NCI-H748 (cell line): ENCODE data around the gene SLC12A7.
"Not testable (repeated sequence)": the region's sequence is repeated elsewhere in the genome, so short reads cannot be mapped to it uniquely, and the experiment has no call there.

ENCODE experiments used
- DNase-seq: peaks from one replicate; lab custom pipeline; 2025; ENCODE audit not compliant: unreplicated experiment; lab: John Stamatoyannopoulos, UW

SLC12A7 gene

DNA sequence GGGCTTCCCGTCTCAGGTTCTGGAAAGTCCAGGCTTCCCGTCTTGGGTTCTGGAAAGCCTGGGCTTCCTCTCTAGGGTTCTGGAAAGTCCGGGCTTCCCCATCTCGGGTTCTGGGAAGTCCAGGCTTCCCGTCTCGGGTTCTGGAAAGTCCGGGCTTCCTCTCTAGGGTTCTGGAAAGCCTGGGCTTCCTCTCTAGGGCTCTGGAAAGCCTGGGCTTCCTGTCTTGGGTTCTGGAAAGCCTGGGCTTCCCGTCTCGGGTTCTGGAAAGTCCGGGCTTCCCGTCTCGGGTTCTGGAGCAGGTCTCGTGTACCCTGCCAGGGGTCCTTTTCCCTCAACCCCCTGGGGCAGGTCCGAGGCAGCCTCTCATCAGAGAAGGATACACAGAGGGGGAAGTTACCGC is 28.8 kb downstream of the SLC12A7 start:
- DNase-seq = not testable (repeated sequence)

- DNase-seq = no peak
Measured at GRCh38 chr5:1081519-1081918, 30.3 kb downstream of the SLC12A7 start.

GRCh38 chr5:1080432-1080831 is 31.4 kb downstream of the SLC12A7 start:
- DNase-seq = no peak

DNA sequence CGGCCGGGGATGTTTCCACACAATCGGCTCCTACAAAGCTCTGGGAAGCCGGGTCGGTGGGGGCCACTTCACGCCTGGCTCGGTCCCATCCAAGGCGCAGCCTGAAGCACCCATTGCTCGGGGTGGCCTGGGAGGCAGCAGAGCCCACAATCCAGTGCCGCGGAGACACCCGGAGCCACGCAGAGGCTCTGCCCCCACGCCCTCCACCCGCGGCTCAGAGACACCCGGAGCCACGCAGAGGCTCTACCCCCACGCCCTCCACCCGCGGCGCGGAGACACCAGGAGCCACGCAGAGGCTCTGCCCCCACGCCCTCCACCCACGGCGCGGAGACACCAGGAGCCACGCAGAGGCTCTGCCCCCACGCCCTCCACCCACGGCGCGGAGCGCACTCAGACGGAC is 31.9 kb downstream of the SLC12A7 start:
- DNase-seq = no peak

- no peak for DNase-seq
Measured at GRCh38 chr5:1079486-1079885, 32.4 kb downstream of the SLC12A7 start.

DNA sequence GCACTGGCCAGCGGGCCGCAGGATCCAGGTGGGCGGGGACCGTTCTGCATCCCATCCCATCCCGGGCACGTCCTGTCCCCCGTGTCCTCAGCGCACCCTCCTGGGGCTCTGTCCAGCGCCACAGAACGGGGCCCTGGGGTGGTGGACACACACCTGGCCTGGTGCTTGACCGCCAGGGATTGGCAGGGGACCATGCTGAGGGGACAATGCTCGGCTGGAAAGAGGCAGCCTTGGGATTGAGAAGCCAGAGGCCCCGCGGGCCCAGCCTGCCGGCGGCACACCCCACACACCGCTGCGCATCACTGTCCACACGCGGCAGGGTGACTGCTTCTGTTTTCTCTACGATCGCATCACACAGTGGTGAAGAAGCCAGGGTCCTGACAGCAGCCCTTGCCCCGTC is 33.0 kb downstream of the SLC12A7 start:
- no peak for DNase-seq

DNA sequence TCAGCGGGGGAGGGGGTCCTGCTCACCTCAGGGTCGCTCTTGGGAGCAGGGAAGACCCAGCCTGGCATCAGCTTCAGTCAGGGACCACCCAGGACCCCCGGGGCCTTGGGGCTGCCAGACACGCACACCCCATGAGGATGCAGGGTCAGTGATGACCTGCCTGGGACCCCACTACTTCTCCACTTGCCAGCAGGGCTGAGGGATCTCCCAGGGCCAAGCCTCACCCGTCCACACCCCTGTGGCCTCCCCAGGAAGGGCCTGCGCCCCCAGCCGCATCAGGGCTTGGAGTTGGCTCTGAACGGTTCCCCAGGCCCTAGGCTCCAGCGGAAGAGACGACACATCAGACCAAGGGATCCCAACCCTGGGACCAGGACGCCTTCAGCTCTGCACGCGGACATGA is 33.7 kb downstream of the SLC12A7 start:
- no peak for DNase-seq

DNA sequence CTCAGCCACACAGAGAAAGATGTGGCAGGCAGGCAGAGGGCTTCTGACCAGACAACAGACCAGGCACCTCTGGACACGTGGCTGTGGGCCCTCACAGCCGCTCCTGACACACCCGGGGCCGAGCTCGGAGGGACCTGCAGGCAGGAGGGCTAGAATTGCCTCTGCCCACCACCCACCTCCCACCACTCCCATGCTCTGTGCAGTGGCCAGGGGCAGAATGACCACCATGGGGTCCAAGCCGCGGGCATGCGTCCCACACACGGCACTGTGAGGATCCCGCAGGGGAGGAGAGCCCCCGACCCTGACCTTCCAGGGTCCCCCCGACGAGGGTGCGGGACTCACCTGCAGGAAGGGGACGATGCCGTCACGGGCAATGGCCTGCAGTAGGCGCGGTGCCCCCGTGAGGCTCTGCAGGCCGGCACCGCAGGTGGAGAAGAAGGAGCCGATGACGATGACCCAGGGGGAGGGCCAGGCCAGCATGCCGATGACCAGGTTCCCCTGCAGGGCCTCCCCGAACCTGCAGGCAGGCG is 34.3 kb downstream of the SLC12A7 start:
- DNase-seq = no peak

- no peak for DNase-seq
Measured at GRCh38 chr5:1077026-1077425, 34.8 kb downstream of the SLC12A7 start.

DNA sequence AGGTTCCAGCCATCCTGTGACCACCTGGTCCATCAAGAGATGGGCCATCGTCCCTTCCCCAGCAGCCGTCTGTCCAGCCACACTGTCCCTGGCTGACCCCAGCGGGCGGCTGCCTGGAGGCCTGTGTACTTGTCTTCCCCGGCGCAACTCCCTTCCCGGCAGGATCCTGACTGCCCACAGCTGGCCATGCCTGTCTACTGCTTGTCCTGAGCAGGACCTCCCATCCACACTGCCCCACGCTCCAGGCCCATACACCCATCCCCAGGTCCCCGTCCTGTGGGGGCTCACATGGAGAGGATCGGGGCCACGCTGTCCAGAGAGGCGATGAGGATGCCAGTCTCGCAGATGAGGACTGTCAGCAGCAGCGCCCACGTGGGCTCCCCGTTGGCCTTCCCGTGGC is 35.5 kb downstream of the SLC12A7 start:
- DNase-seq = no peak

GRCh38 chr5:1075931-1076330 is 35.9 kb downstream of the SLC12A7 start:
- DNase-seq = no peak

DNA sequence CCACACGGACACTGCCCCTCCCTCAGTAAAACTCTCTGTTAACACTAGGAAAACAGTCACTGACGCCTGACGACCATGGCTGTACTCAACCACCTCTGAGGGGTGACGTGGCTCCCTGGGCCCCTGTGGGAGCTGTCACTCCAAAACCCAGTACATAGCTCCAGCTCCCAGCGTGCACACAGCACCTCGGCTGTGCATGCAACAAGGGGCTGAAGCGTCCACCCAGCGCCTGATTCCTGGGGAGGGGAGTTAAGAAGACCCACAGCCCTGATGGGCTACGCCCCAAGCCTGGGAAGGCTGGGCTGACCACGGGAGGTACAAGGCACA is 36.3 kb downstream of the SLC12A7 start:
- no peak for DNase-seq

- DNase-seq = no peak
Measured at GRCh38 chr5:1074816-1075554, 36.9 kb downstream of the SLC12A7 start.

DNA sequence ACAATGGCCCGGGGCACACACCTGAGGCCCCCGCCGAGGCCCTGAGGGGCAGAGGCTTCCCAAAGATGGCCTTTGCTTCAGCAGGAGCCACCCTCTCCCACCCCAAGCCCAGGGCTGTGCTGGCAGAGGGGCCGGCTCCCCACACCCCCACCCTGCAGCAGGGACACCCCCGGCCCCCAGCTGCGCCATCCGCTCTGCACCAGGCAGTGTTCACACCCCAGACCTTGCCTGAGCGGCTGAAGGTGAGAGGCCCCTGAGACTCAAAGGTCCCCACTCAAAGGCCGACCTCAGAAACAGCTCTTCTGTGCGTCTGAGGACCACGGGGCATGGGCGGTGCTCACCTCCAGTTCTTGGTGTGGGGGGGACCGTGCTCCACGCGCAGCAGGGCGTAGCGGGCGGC is 37.6 kb downstream of the SLC12A7 start:
- DNase-seq = no peak

DNA sequence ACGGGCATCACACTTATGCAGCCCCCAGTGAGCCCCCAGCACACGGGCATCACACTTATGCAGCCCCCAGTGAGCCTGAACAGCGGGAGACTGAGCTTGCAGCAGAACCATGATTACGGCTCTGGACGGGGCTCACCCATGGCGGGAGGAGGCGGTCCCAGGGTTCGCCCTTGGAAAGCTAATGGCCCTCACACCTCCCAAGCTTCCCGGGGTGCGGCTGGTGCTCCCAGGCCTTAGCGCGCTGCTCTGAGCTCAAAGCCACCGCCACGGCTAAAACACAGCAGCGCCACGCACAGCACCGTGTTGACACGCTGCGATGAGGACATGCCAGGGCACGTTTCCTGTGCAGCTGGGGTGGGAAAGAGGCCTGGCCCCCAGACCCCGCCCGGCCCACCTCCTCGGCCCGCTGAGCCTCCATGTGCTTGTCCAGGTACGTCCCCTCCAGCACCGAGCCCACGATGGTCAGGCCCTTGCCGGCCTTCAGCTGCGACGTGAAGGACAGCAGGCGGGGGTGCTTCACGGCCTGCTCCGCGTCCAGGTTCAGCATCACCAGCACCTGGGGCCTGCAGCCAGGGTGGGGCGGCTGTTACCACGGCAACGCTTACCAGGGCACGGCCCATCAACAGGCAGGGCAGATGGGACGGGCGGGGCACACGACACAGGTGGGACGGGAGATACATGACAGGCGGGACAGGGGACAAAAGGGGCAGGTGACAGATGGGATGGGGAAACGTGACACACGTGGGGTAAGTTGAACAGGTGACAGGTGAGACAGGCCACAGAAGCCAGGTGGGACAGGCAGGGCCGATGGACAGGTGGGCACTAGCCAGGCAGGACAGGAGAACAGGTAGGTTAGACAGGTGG is 38.4 kb downstream of the SLC12A7 start:
- DNase-seq = peak; percentile 74

DNA sequence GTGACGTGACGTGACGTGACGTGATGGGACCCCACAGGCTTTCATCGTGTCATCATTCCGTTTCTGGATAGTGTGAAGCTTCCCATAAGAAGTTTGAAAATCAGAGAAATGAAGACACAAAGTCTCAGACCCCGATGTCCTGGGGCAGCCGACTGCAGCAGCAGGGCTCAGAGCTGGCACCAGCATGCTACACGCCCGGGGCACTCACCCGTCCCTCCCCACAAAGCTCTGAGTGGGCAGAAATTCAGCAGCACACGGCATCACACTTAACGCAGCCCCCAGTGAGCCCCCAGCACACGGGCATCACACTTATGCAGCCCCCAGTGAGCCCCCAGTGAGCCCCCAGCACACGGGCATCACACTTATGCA is 42.2 kb downstream of the SLC12A7 start:
- no peak for DNase-seq

DNA sequence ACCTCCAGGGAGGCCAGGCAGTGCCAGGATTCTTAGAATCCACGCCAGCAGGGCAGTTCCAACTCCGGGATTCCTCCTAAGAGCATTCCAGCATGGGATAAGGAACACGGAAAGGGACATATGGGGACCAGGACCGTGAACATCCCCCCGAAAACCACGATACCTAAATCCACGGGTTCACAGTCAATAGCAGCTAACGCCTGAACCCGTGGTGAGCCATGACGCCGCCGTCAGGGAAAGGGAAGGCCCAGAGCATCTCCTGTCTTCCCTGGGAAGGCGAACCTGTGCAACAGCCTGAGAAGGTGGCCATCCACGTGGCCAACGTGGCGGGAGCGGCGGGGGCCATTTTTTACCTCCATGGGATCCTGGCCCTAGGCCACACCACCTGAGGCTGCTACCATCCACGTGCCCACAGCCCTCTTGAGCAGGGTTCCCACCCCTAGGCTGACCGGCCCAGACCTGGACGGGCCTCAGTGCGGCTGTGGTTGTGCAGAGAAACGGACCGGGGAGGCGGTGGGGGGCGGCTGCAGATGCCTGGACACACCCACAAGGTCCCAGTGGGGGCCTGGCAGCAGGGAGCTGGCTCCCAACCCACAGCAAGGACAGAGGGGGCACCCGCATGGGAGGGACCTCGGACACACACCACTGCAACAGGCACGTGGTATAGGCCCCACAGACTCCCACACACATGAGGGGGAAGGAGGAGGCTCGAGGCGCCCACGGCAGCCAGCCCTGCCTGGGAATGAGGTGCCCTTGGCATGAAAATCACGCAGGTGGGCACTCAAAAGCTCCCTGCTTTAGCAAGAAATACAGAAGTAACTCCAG is 42.8 kb downstream of the SLC12A7 start:
- DNase-seq = no peak

GRCh38 chr5:1068204-1068894 is 43.5 kb downstream of the SLC12A7 start:
- no peak for DNase-seq

GRCh38 chr5:1067141-1068121 is 44.4 kb downstream of the SLC12A7 start:
- no peak for DNase-seq

- no peak for DNase-seq
Measured at GRCh38 chr5:1066676-1067075, 45.2 kb downstream of the SLC12A7 start.
